PFSK-1 (cell line): ENCODE results near the gene E2F3.

ENCODE experiments used
- POLR2AphosphoS5 ChIP-seq: IDR thresholded peaks from 2 replicates; pipeline ENCODE4 v1.6.1; 2012; ENCODE audit warnings: low read depth, mild to moderate bottlenecking, control low read depth, low read length, moderate library complexity
- REST ChIP-seq, 2 experiments: IDR thresholded peaks; 2 replicates each; pipeline versions ENCODE4 v1.6.1 to v1.8.0; 2011 to 2012; ENCODE audit warnings: low read depth in 2 of 2, low read length in 2 of 2, control low read depth in 1 of 2, inconsistent platforms in 1 of 2, mild to moderate bottlenecking in 1 of 2, moderate library complexity in 1 of 2; ENCODE audit not compliant: insufficient read depth in 1 of 2
- SIN3A ChIP-seq: IDR thresholded peaks from 2 replicates; pipeline ENCODE4 v1.6.1; 2012; ENCODE audit warnings: mild to moderate bottlenecking, low read length, moderate library complexity, borderline replicate concordance; ENCODE audit not compliant: insufficient read depth
- TAF1 ChIP-seq: IDR thresholded peaks from 2 replicates; pipeline ENCODE4 v1.6.1; 2012; ENCODE audit warnings: low read length, control low read depth, borderline replicate concordance; ENCODE audit not compliant: insufficient read depth

GRCh38 chr6:20532881-20533280, 131.2 kb downstream of the E2F3 start:
- TF ChIP-seq TAF1 = no peak
- no peak for TF ChIP-seq POLR2AphosphoS5
- no peak for TF ChIP-seq REST (IDR thresholded peaks at IDR 0.05; ENCODE audit: insufficient read depth in 1 of 2, low read depth in 2 of 2, low read length in 2 of 2)
- TF ChIP-seq SIN3A = no peak
